K562 (cell line): ENCODE data around the gene TSPAN14. TPM values are rescaled to one million over a fixed set of nuclear protein-coding genes. Genes with fewer than 3 reads are reported as not detected.

Experiments used
- ARID4B ChIP-seq: sonication (generic); formaldehyde crosslinking; IDR thresholded peaks from 2 replicates; pipeline ENCODE4 v1.8.0; 2022; ENCODE audit warnings: mild to moderate bottlenecking, missing genetic modification reagents
- FIP1L1 ChIP-seq: fragments of 200-400 bp; formaldehyde crosslinking; IDR thresholded peaks from 2 replicates; pipeline ENCODE4 v1.6.1; 2018; ENCODE audit warnings: mild to moderate bottlenecking, low read depth, low read length; ENCODE audit not compliant: poor library complexity, severe bottlenecking
- FOXA1 ChIP-seq: fragments of 450-650 bp; IDR thresholded peaks from 2 replicates; pipeline ENCODE4 v1.6.1; 2016; ENCODE audit warnings: mild to moderate bottlenecking, borderline replicate concordance
- FOXP1 ChIP-seq: sonication (generic); formaldehyde crosslinking; IDR thresholded peaks from 2 replicates; pipeline ENCODE4 v1.8.0; 2022; ENCODE audit warnings: mild to moderate bottlenecking, missing genetic modification reagents
- GTF2B ChIP-seq: IDR thresholded peaks from 2 replicates; pipeline ENCODE4 v1.6.1; 2011; ENCODE audit not compliant: insufficient read length; ENCODE audit errors: extremely low read depth
- HCFC1 ChIP-seq: IDR thresholded peaks from 2 replicates; pipeline ENCODE4 v1.6.1; 2012; ENCODE audit warnings: low read depth, low read length, improper control_type of control experiment
- NR4A1 ChIP-seq, 2 experiments: fragments of 250-450 bp in 1 of 2; fragments of 450-650 bp in 1 of 2; sonication (Bioruptor Pico) in 1 of 2; IDR thresholded peaks; 2 replicates each; pipeline versions ENCODE4 v1.4.0 to v1.6.1; 2016 to 2020; ENCODE audit warnings: mild to moderate bottlenecking in 2 of 2, missing compliant biosample characterization in 1 of 2, missing genetic modification characterization in 1 of 2, moderate library complexity in 1 of 2
- POLR3G ChIP-seq: IDR thresholded peaks from 2 replicates; pipeline ENCODE4 v1.6.1; 2011; ENCODE audit not compliant: insufficient read length, insufficient replicate concordance; ENCODE audit errors: extremely low read depth
- SMAD2 ChIP-seq: fragments of 150-350 bp; IDR thresholded peaks from 2 replicates; pipeline ENCODE4 v1.6.1; 2014; ENCODE audit warnings: low read depth, mild to moderate bottlenecking, low read length
- SMARCE1 ChIP-seq: fragments of 450-650 bp; IDR thresholded peaks from 2 replicates; pipeline ENCODE4 v1.7.1; 2016; ENCODE audit warnings: mild to moderate bottlenecking
- SOX6 ChIP-seq: fragments of 450-650 bp; IDR thresholded peaks from 2 replicates; pipeline ENCODE4 v1.6.1; 2014; ENCODE audit warnings: mild to moderate bottlenecking
- TBP ChIP-seq: optimal IDR thresholded peaks from 2 replicates; pipeline ENCODE3; 2011; ENCODE audit warnings: low read depth, low read length, improper control_type of control experiment
- TSC22D4 ChIP-seq: fragments of 450-650 bp; IDR thresholded peaks from 2 replicates; pipeline ENCODE4 v1.6.1; 2016; ENCODE audit warnings: missing genetic modification characterization, missing biosample characterization, control low read depth
- ZFP1 ChIP-seq: fragments of 450-650 bp; formaldehyde crosslinking; IDR thresholded peaks from 2 replicates; pipeline ENCODE4 v1.4.0; 2020; ENCODE audit warnings: mild to moderate bottlenecking, mixed read lengths
- ZNF133 ChIP-seq: fragments of 250-450 bp; sonication (Bioruptor Pico); IDR thresholded peaks from 2 replicates; pipeline ENCODE4 v1.4.0; 2020; ENCODE audit warnings: mild to moderate bottlenecking
- ZNF395 ChIP-seq: fragments of 200-800 bp; sonication (Bioruptor generic); IDR thresholded peaks from 2 replicates; pipeline ENCODE4 v1.6.1; 2017; ENCODE audit warnings: missing genetic modification characterization, missing compliant biosample characterization
- ZNF584 ChIP-seq: fragments of 200-800 bp; sonication (Bioruptor generic); IDR thresholded peaks from 2 replicates; pipeline ENCODE4 v1.6.1; 2016; ENCODE audit warnings: low read depth, mild to moderate bottlenecking, missing genetic modification characterization, missing compliant biosample characterization
- ZNF639 ChIP-seq, 2 experiments: fragments of 200-800 bp in 1 of 2; sonication (Bioruptor generic) in 1 of 2; sonication (generic) in 1 of 2; formaldehyde crosslinking in 1 of 2; IDR thresholded peaks in 1 of 2; conservative IDR thresholded peaks in 1 of 2; 2 replicates each; pipeline versions ENCODE4 v1.5.0 to v1.6.1; 2016 to 2020; ENCODE audit warnings: missing compliant biosample characterization in 1 of 2, missing genetic modification characterization in 1 of 2, missing genetic modification reagents in 1 of 2
- polyA plus RNA-seq, 8 experiments: library from polyadenylated mRNA; depleted of rRNA in 4 of 8; stranded (reverse) in 5 of 8; unstranded in 3 of 8; fragments of >200 nt; fragmentation: Nextera tagmentation in 2 of 8; fragmentation: Illumina TruSeq in 1 of 8; extraction: Ambion mirVana in 2 of 8; extraction: Trizol in 1 of 8; gene quantifications; 2 replicates each; pipeline versions ENCODE4 v1.2.1 to v1.2.3, GENCODE V29; 2011 to 2014; ENCODE audit warnings: inconsistent platforms in 1 of 8, missing spikeins in 1 of 8
- total RNA-seq, 7 experiments: library from RNA; depleted of rRNA in 6 of 7; stranded (reverse); fragments of >200 nt in 6 of 7; fragmentation: Illumina TruSeq in 2 of 7; extraction: Trizol in 2 of 7; gene quantifications; 2 replicates each; pipeline versions ENCODE4 v1.2.1 to v1.2.3, GENCODE V29; 2011 to 2021; ENCODE audit warnings: low replicate concordance in 1 of 7

The TSPAN14 gene
- total and polyA plus RNA-seq, 9 of the 15 experiments (the other 6 are each of a cell fraction or from before 2014, with no cell fraction given): 5.8 to 92.9 (median 23.3) TPM

GRCh38 chr10:80497187-80498077, 43.3 kb downstream of the TSPAN14 start (continued):
- TF ChIP-seq ZNF639 (CRISPR knock-in tag; conservative IDR thresholded peaks at IDR 0.05 in 1 of 2, IDR thresholded peaks at IDR 0.05 in 1 of 2) (no peak; a peak in 1 of 4 replicates), FIP1L1 (no peak), SMAD2 (no peak), TSC22D4 (no peak), HCFC1 (peak; percentile 50; the same call in 1 of the 2 replicates), ZNF584 (no peak), POLR3G (no peak), FOXP1 (CRISPR knock-in tag) (peak; percentile 20; the same call in 1 of the 2 replicates), ARID4B (CRISPR knock-in tag) (no peak), TBP (peak; percentile 41), NR4A1 (CRISPR knock-in tag; IDR thresholded peaks at IDR 0.05) (0 out of 2 replicates have a peak, but pooled peaks have one; percentile 40), NR4A1 (tag; IDR thresholded peaks at IDR 0.05) (no peak; the same call in 1 of the 2 replicates), ZNF133 (CRISPR knock-in tag) (no peak), ZNF395 (CRISPR knock-in tag) (peak; percentile 52; the same call in 1 of the 2 replicates), SOX6 (peak; percentile 75), ZFP1 (CRISPR knock-in tag) (no peak), FOXA1 (no peak), GTF2B (no peak), SMARCE1 (peak; percentile 79; the same call in 1 of the 2 replicates)
